Esophagus squamous epithelium (tissue), 4 donors: Measurements from ENCODE around the gene OPN1MW3.
"Not testable (repeated sequence)": the region's sequence is repeated elsewhere in the genome, so short reads cannot be mapped to it uniquely, and the experiment has no call there.

Experiments used
- CTCF ChIP-seq, 6 experiments: fragments of 450-650 bp in 4 of 6; fragments of 200-600 bp in 2 of 6; sonication (generic) in 2 of 6; IDR thresholded peaks; one replicate each; pipeline ENCODE4 v1.5.1; 2016 to 2019; ENCODE audit warnings: antibody characterized with exemption in 6 of 6, mild to moderate bottlenecking in 4 of 6, moderate library complexity in 4 of 6
- POLR2A ChIP-seq, 4 donors: fragments of 450-650 bp; IDR thresholded peaks; one replicate each; pipeline ENCODE4 v1.6.1; 2017; ENCODE audit warnings: antibody characterized with exemption in 4 of 4, mild to moderate bottlenecking in 4 of 4, moderate library complexity in 3 of 4

- TF ChIP-seq CTCF, POLR2A (IDR thresholded peaks at IDR 0.05): not testable (repeated sequence)
Measured at GRCh38 chrX:154219456-154219855, 37.9 kb upstream of the OPN1MW3 start, which contains the start of gene OPN1MW2.
